ENCODE results near the gene HIBCH. TPM values are rescaled to one million over a fixed set of nuclear protein-coding genes. Genes with fewer than 3 reads are reported as not detected.

Gene HIBCH
- total and polyA plus RNA-seq, 2 of the 13 experiments (the other 11 are each of a cell fraction or from before 2014, with no cell fraction given) = 18.8 to 49.5 TPM

DNA sequence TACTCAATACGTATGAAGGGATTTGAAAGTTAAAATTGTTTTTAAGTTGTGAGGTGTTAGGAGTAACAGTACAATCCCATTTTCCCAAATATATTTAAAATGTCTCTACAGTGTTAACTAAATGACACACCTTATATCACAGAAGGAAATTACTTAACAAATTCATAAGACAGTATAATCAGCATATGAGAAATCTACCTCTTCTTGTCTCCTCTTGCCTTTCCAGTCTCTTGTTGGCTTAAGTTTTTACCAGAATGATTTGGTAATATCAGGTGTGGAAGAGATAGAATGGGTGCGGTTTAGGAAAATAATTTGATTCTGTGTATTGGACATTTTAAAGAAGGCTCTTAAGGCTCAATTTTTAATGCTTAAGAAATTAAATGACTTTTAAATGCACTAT lies 14.3 kb upstream of the HIBCH start (continued):
- TF ChIP-seq EP300 (IDR thresholded peaks at IDR 0.05; ENCODE audit: low read depth in 2 of 2, low read length in 2 of 2) (no peak), EP300 (CRISPR knock-in tag; IDR thresholded peaks at IDR 0.05; ENCODE audit: borderline replicate concordance) (no peak), TOE1 (CRISPR knock-in tag; IDR thresholded peaks at IDR 0.05) (no peak), ELF4 (CRISPR knock-in tag; IDR thresholded peaks at IDR 0.05; ENCODE audit: borderline replicate concordance) (no peak), ONECUT2 (CRISPR knock-in tag; IDR thresholded peaks at IDR 0.05) (no peak)
- TF ChIP-seq, protein P1, sequence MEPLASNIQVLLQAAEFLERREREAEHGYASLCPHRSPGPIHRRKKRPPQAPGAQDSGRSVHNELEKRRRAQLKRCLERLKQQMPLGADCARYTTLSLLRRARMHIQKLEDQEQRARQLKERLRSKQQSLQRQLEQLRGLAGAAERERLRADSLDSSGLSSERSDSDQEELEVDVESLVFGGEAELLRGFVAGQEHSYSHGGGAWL (CRISPR knock-in tag; IDR thresholded peaks at IDR 0.05) = no peak
- TF ChIP-seq, protein P2, sequence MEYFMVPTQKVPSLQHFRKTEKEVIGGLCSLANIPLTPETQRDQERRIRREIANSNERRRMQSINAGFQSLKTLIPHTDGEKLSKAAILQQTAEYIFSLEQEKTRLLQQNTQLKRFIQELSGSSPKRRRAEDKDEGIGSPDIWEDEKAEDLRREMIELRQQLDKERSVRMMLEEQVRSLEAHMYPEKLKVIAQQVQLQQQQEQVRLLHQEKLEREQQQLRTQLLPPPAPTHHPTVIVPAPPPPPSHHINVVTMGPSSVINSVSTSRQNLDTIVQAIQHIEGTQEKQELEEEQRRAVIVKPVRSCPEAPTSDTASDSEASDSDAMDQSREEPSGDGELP (IDR thresholded peaks at IDR 0.05; ENCODE audit: borderline replicate concordance, low read depth) = no peak

DNA sequence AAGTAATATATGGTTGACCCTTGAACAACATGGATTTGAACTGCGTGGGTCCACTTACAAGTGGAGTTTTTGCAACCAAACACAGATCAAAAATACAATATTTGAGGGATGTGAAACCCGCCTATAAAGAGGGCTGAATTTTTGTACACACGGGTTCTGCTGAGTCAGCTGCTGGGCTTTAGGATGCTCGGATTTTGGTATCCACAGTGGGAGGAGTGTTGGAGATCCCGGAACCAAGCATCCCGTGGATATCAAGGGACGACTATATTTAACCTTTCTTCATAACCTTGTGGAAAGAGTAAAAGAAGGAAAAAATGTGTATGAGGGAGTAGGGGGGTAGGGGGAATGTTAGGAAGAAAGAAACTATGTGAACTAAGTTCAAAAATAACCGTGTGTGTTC lies 13.8 kb upstream of the HIBCH start:
- in situ Hi-C loops (cut with HindIII; ENCODE audit: extremely low pct_ligation_motif_present, low pct_unique_long_range_greater_than_20kb) = loop anchor here (5.0 to 25.0 kb wide), 2 partner anchors 39 to 179 kb away; no protein-coding TSS in a partner anchor
- H3K79me2 ChIP-seq (ENCODE audit: insufficient read depth, low read length) = peaks cover 2% of the 10 kb centered on the region
- no peak overlapping the region for H3K9ac ChIP-seq (ENCODE audit: insufficient read depth, low read depth, low read length)
- no peak for FAIRE-seq
- peaks cover 54% of the 10 kb centered on the region for H3K4me1 ChIP-seq (ENCODE audit: insufficient read depth, low read length)
- H4K20me1 ChIP-seq (ENCODE audit: insufficient read depth, low read length) = no peaks in the 10 kb centered on the region
- WGBS (ENCODE audit: low lambda C conversion rate) = 75% methylated on average over 8 of the region's 8 CpGs
- intact Hi-C loops (cut with micrococcal nuclease; ENCODE audit: unreplicated experiment) = loop anchor here (10.0 kb wide), 2 partner anchors 311 to 681 kb away; partner anchors contain the start of genes NAB1 and STAT1
- TF ChIP-seq MAFK (conservative IDR thresholded peaks at IDR 0.05 in 1 of 2, IDR thresholded peaks at IDR 0.05 in 1 of 2; ENCODE audit: low read length in 2 of 2) = peak; percentile 93 to 96
- no peak for TF ChIP-seq ZNF274 (CRISPR knock-in tag; IDR thresholded peaks at IDR 0.05)
- TF ChIP-seq MAFF (IDR thresholded peaks at IDR 0.05; ENCODE audit: low read depth, low read length) = peak; percentile 92
- DNase-seq (ENCODE audit: low spot score) = no peak
- ATAC-seq = no peak
- H3K27ac ChIP-seq (ENCODE audit: extremely low read length, insufficient read depth, low read length) = peak overlapping the region; percentile 84
- H2AFZ ChIP-seq (ENCODE audit: low read length) = no peak overlapping the region
- H3K36me3 ChIP-seq (replicated peaks in 1 of 2; ENCODE audit: control insufficient read depth in 1 of 2, insufficient read depth in 2 of 2, low read length in 2 of 2) = no peaks in the 10 kb centered on the region
- ChIA-PET POLR2A (no interaction called here), CTCF (ENCODE audit: low intra/inter-chr PET ratio, low total read pairs) (no interaction called here)
- H3K4me2 ChIP-seq (ENCODE audit: low read depth, low read length) = no peak overlapping the region
- H3K27me3 ChIP-seq (ENCODE audit: control insufficient read depth in 1 of 2, insufficient read depth in 2 of 2, low read length in 2 of 2) = no peaks in the 10 kb centered on the region
- H3K9me3 ChIP-seq (ENCODE audit: low read length) = no peaks in the 10 kb centered on the region
- H3K4me3 ChIP-seq (replicated peaks in 1 of 3; ENCODE audit: insufficient read depth in 1 of 3, low read depth in 2 of 3, low read length in 3 of 3) = no peak overlapping the region
- no TSS peak for BruUV-seq (replicated peaks)
